Measurements from ENCODE around the gene UBE2E2.

Gene UBE2E2

DNA sequence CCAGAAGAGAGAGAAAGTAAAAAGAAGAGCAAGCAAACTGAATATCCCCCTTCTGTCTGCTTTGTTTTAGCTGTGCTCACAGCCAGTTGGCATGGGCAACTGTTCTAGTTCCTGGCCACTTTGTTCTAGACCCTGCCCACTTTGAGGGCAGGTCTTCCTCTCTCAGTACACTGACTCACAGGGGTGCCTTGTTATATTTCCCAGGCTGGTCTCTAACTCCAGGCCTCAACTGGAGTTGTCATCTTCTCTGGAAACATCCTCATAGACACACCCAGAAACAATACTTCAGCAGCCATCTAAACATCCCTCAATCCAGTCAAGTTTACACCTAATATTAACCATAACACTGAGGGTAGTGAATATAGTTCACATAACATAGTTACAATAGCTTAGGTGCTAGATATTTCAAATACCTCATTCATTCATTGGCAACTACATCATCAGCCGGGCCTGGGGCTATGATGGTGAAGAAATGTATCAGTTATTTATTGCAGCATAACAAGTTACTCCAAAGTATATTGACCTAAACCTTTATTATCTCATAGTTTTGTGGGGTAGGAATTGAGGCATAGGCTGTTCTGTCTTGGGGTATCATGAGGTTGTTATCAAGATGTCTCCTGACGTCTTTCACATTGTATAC is 106.0 kb downstream of the UBE2E2 start:
- Histone ChIP-seq H3K36me3 (ENCODE audit: insufficient read depth, low read length) (peaks cover 3% of the 10 kb centered on the region; the same call in 1 of the 2 replicates), H3K4me3 (ENCODE audit: low read length) (no peak overlapping the region), H3K27me3 (ENCODE audit: insufficient read depth, low read length) (no peaks in the 10 kb centered on the region), H3K4me1 (ENCODE audit: insufficient read depth, low read length) (no peaks in the 10 kb centered on the region), H3K27ac (ENCODE audit: low read depth, low read length) (no peak overlapping the region), H3K9ac (ENCODE audit: low read depth, low read length) (no peak overlapping the region), H3K9me3 (ENCODE audit: insufficient read depth, low read depth, low read length) (no peaks in the 10 kb centered on the region)
- no CpG with 5 or more reads among the region's 2 CpGs for WGBS

DNA sequence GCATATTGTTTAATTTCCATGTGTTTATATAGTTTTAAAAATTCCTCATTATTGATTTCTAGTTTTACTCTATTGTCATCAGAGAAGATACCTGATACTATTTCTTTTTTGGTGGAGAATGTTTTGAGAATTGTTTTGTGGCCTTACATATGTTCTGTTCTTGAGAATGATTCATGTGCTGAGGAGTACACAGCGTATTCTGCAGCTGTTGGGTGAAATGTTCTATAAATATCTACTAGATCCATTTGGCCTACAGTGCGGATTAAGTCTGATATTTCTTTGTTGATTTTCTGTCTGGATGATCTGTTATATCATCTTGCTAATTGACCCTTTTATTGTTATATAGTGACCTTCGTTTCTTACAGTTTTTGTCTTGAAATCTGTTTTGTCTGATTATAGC is 109.7 kb downstream of the UBE2E2 start:
- H3K4me1 ChIP-seq (ENCODE audit: insufficient read depth, low read length): no peaks in the 10 kb centered on the region
- no peak overlapping the region for H3K9ac ChIP-seq (ENCODE audit: low read depth, low read length)
- no peaks in the 10 kb centered on the region for H3K27me3 ChIP-seq (ENCODE audit: insufficient read depth, low read length)
- H3K27ac ChIP-seq (ENCODE audit: low read depth, low read length): no peak overlapping the region
- WGBS: 100% methylated on average over 1 of the region's 3 CpGs
- H3K4me3 ChIP-seq (ENCODE audit: low read length): no peak overlapping the region
- H3K36me3 ChIP-seq (ENCODE audit: insufficient read depth, low read length): peaks cover 3% of the 10 kb centered on the region; the same call in 1 of the 2 replicates
- H3K9me3 ChIP-seq (ENCODE audit: insufficient read depth, low read depth, low read length): peaks cover 10% of the 10 kb centered on the region

DNA sequence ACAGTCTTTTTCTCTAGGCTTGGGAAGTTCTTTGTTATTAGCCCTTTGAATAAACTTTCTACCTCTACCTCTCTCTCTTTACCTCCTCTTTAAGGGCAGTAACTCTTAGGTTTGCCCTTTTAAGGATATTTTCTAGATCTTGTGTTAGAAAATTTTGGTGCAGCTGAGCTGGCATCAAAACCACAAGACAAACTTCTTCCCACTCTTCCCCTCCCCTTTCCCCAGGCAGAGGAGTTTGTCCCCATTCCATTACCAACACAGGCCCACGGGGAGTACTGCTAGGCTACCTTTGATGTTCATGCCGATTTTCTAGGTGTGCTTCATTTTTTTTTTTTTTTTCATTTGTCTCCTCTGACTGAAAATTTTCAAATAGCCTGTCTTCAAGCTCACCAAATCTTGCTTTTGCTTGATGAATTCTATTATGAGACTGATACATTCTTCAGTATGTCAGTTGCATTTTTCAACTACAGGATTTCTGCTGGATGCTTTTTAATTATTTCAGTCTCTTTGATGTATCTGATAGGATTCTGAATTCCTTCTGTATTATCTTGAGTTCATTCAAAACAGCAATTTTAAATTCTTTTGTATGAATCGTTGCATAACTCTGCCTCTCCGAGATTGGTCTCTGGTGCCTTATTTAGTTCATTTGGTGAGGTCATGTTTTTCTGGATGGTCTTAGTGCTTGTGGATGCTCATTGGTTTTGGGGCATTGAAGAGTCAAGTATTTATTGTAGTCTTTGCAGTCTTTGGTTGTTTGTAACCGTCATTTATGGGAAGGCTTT is 112.0 kb downstream of the UBE2E2 start:
- Histone ChIP-seq H3K27me3 (ENCODE audit: insufficient read depth, low read length) (no peaks in the 10 kb centered on the region), H3K27ac (ENCODE audit: low read depth, low read length) (no peak overlapping the region), H3K9ac (ENCODE audit: low read depth, low read length) (no peak overlapping the region), H3K9me3 (ENCODE audit: insufficient read depth, low read depth, low read length) (peaks cover 10% of the 10 kb centered on the region), H3K4me3 (ENCODE audit: low read length) (no peak overlapping the region), H3K36me3 (ENCODE audit: insufficient read depth, low read length) (peaks cover 3% of the 10 kb centered on the region; the same call in 1 of the 2 replicates), H3K4me1 (ENCODE audit: insufficient read depth, low read length) (no peaks in the 10 kb centered on the region)
- WGBS: 94% methylated on average over 5 of the region's 5 CpGs

DNA sequence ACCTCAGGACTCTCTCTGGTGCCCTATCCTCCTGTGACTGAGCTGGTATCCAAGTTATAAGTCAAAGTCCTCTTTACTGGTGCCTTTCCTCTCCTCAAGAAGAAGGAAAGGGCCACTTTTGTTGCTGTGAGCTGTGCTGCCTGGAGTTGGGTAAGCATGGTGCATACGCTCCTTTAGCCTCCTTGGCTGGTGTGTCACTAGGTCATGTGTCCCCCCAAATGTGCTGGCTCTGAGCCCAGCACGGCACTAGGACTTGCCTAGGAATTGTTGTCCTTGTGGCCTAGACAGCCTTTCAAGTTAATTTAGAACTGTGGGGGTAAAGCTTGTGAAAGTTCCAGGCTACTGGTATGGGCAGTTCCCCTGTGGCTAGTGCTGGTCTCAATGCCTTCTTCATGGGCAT is 113.8 kb downstream of the UBE2E2 start:
- Histone ChIP-seq H3K4me1 (ENCODE audit: insufficient read depth, low read length) (no peaks in the 10 kb centered on the region), H3K9me3 (ENCODE audit: insufficient read depth, low read depth, low read length) (peaks cover 10% of the 10 kb centered on the region), H3K4me3 (ENCODE audit: low read length) (no peak overlapping the region), H3K9ac (ENCODE audit: low read depth, low read length) (no peak overlapping the region), H3K36me3 (ENCODE audit: insufficient read depth, low read length) (no peaks in the 10 kb centered on the region), H3K27me3 (ENCODE audit: insufficient read depth, low read length) (no peaks in the 10 kb centered on the region), H3K27ac (ENCODE audit: low read depth, low read length) (no peak overlapping the region)
- 96% methylated on average over 2 of the region's 2 CpGs for WGBS

DNA sequence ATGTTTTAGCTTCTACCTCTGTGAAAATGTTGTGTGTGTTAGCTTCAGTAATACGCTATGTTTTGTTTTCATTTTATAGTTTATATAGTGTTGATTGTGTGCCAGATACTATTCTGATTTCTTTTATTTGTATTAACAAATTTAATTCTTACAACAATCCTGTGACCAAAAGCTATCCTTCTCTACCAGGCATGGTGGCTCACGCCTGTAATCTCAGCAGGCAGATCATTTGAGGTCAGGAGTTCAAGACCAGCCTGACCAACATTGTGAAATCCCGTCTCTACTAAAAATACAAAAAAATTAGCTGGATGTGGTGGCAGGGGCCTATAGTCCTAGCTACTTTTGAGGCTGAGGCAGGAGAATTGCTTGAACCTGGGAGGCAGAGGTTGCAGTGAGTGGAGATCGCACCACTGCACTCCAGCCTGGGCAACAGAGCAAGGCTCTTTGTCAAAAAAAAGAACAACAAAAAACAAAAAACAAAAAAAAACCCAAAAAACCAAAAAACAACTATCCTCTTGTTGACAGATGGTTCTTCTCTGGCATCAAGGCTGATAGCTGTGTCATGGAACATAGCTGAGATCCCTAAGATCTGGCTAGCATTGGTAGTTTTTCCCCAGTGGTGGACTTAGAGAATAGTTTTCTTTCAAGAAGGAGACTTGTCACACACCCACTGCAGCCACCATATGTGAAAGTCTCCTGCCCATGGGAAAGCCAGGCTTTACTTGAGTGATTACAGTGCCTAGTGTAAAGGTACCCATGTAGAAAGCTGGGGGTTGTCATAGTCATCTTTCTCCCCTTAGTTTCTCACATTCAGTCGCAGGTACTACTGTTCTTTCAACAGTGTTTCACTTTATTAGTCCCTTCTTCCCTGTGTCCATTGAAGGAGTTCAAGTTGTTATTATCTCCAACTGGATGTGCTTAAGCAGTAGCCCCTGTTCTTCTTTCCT is 116.5 kb downstream of the UBE2E2 start:
- Histone ChIP-seq H3K9me3 (ENCODE audit: insufficient read depth, low read depth, low read length) (peaks cover 10% of the 10 kb centered on the region), H3K4me3 (ENCODE audit: low read length) (no peak overlapping the region), H3K4me1 (ENCODE audit: insufficient read depth, low read length) (0 out of 2 replicates have a peak, but pooled peaks cover 2% of the 10 kb centered on the region), H3K9ac (ENCODE audit: low read depth, low read length) (no peak overlapping the region), H3K27ac (ENCODE audit: low read depth, low read length) (no peak overlapping the region), H3K27me3 (ENCODE audit: insufficient read depth, low read length) (no peaks in the 10 kb centered on the region), H3K36me3 (ENCODE audit: insufficient read depth, low read length) (no peaks in the 10 kb centered on the region)
- 93% methylated on average over 4 of the region's 5 CpGs for WGBS

DNA sequence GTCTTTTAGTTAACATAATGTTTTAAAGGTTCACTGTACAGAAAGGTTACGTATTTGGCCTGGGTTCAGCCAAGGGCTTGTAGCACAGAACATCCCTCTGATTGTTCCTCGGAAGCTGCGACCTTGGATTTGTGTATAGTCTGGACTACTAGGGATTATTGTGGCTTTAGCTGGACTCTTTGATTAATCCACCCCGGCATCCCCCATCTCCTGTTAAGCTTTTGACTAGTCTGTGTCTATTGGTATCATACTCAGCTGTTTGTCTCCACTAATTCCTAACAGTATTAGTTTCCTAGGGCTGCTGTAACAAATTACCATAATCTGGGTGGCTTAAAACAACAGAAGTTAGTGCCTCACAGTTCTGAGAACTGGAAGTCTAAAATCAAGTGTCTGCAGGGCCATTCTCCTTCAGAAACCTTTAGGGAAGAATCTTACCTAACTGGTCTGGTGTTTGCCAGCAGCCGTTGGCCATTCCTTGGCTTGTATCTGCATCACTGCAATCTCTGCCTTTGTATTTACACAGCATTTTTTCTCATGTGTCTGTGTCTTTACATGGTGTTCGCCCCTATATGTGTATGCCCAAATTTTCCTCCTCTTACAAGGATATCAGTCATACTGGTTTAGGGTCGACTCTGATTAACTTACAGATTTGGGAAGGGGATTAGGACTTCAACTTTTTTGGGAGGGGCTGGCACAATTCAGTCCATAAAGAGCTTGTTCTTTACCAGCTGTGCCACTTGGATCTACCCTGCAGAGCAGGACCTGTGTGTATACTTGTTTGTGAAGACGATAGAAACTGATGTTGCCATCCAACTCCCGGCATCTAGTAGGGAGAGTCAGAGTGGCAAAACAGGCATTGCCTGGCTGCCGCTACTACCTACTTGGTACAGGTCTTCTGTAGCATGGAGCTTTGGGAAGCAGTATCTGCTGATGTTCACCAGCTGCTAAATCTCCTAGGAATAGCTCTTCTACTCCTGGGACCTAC is 117.8 kb downstream of the UBE2E2 start:
- H3K4me3 ChIP-seq (ENCODE audit: low read length): no peak overlapping the region
- no peak overlapping the region for H3K9ac ChIP-seq (ENCODE audit: low read depth, low read length)
- WGBS: 94% methylated on average over 10 of the region's 10 CpGs
- no peaks in the 10 kb centered on the region for H3K27me3 ChIP-seq (ENCODE audit: insufficient read depth, low read length)
- H3K4me1 ChIP-seq (ENCODE audit: insufficient read depth, low read length): 0 out of 2 replicates have a peak, but pooled peaks cover 5% of the 10 kb centered on the region
- H3K36me3 ChIP-seq (ENCODE audit: insufficient read depth, low read length): no peaks in the 10 kb centered on the region
- H3K27ac ChIP-seq (ENCODE audit: low read depth, low read length): no peak overlapping the region
- peaks cover 10% of the 10 kb centered on the region for H3K9me3 ChIP-seq (ENCODE audit: insufficient read depth, low read depth, low read length)

DNA sequence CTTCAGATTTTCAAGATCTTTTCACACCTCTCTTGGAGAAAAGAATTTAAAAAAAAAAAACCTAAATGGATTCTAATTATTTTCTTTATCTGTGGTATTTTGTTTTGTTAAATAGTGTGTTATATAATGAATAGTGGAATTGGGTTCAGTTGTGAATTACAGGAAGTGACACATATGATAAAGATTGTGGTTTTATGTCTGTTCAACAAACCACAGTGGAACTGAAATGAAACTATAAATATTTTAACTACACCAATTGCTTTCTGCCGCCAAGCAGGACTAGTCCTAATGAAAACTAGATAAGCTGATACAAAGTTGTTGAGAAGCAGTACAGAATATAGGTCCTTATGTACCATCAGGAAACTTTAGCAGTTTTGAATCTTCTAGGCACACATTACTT is 121.6 kb downstream of the UBE2E2 start:
- Histone ChIP-seq H3K4me1 (ENCODE audit: insufficient read depth, low read length) (0 out of 2 replicates have a peak, but pooled peaks cover 5% of the 10 kb centered on the region), H3K9me3 (ENCODE audit: insufficient read depth, low read depth, low read length) (no peaks in the 10 kb centered on the region), H3K4me3 (ENCODE audit: low read length) (no peak overlapping the region), H3K27ac (ENCODE audit: low read depth, low read length) (no peak overlapping the region), H3K36me3 (ENCODE audit: insufficient read depth, low read length) (no peaks in the 10 kb centered on the region), H3K27me3 (ENCODE audit: insufficient read depth, low read length) (no peaks in the 10 kb centered on the region), H3K9ac (ENCODE audit: low read depth, low read length) (no peak overlapping the region)
- WGBS: 83% methylated on average over 1 of the region's 1 CpG

DNA sequence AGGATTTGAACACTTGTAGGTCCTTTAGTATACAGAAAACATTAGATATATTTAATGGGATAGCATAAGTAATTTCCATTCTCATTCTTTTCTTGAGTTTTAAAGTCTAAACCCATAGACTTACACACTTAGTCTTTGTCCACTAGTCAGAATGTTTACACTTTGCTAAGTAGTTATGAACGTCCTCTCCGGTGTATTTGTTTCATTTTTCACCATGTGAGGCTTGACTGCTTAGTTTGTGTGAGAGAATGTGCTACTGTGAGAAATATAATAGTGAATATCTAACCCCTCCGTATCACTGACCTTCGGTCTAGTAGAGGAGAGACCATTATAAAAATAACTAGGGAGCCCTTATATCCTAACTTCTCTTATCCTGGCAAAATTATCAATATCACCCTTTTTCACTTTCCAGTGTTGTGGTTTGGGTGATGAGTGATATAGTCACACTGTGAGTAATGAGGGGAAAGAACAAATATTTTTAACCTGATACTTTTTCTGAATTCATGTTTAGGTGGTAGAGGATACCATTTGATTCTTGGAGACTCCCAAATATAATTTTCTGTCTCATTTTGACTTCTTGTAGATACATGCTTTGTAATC is 122.4 kb downstream of the UBE2E2 start:
- Histone ChIP-seq H3K9me3 (ENCODE audit: insufficient read depth, low read depth, low read length) (no peaks in the 10 kb centered on the region), H3K4me3 (ENCODE audit: low read length) (no peak overlapping the region), H3K4me1 (ENCODE audit: insufficient read depth, low read length) (0 out of 2 replicates have a peak, but pooled peaks cover 5% of the 10 kb centered on the region), H3K27ac (ENCODE audit: low read depth, low read length) (no peak overlapping the region), H3K36me3 (ENCODE audit: insufficient read depth, low read length) (no peaks in the 10 kb centered on the region), H3K27me3 (ENCODE audit: insufficient read depth, low read length) (no peaks in the 10 kb centered on the region), H3K9ac (ENCODE audit: low read depth, low read length) (no peak overlapping the region)
- 100% methylated on average over 2 of the region's 4 CpGs for WGBS

DNA sequence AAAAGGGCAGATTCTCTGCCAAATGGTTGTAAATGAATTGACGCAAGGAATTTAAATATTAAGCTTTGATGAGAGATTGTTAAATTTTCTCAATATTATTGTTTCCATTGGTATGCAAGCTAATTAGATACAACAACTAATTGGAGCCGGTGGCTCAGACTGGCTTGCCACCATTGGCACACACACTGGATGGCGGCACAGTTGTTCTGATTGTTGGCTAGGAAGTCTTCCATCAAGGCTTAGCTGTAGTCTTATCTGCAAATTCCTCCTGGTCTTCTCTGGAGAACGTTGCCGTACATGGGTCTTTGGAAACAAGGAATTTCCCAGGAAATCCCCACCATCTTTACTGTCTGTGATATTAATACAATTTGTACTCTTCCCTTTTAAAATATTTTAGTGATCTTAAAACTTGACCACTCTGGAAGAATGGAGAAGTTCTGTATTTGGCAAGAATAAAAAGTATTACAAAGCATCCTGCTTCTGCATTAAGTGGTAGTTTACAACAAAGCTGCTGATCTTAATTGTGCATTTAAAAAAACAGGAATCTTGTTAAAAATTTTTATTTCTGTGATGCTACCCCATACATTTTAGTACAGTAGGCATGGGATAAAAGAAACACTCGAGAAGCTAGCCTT is 126.5 kb downstream of the UBE2E2 start:
- no peaks in the 10 kb centered on the region for H3K36me3 ChIP-seq (ENCODE audit: insufficient read depth, low read length)
- no peak overlapping the region for H3K27ac ChIP-seq (ENCODE audit: low read depth, low read length)
- H3K4me1 ChIP-seq (ENCODE audit: insufficient read depth, low read length): 0 out of 2 replicates have a peak, but pooled peaks cover 3% of the 10 kb centered on the region
- H3K27me3 ChIP-seq (ENCODE audit: insufficient read depth, low read length): no peaks in the 10 kb centered on the region
- H3K9me3 ChIP-seq (ENCODE audit: insufficient read depth, low read depth, low read length): no peaks in the 10 kb centered on the region
- no peak overlapping the region for H3K4me3 ChIP-seq (ENCODE audit: low read length)
- no peak overlapping the region for H3K9ac ChIP-seq (ENCODE audit: low read depth, low read length)
- 90% methylated on average over 5 of the region's 6 CpGs for WGBS
